ENCODE measurements around the gene SCIN. TPM values are rescaled to one million over a fixed set of nuclear protein-coding genes. Genes with fewer than 3 reads are reported as not detected.
"Not testable (repeated sequence)": the region's sequence is repeated elsewhere in the genome, so short reads cannot be mapped to it uniquely, and the experiment has no call there.

The SCIN gene
- total RNA-seq, 2 experiments from 2014 or later: not detected

GRCh38 chr7:12556139-12556792 lies 14.3 kb upstream of the SCIN start:
- H3K4me2 ChIP-seq (ENCODE audit: low read length); H3K4me1 ChIP-seq (ENCODE audit: insufficient read depth, low read length, poor library complexity, severe bottlenecking); H3K4me3 ChIP-seq (ENCODE audit: low read depth, low read length, poor library complexity, severe bottlenecking); DNase-seq (ENCODE audit: low spot score); POLR2A ChIA-PET; H3K9me2 ChIP-seq (ENCODE audit: insufficient read depth, low read length); H3K9me3 ChIP-seq (ENCODE audit: low read length); H3K27ac ChIP-seq (ENCODE audit: low read depth, low read length, poor library complexity, severe bottlenecking); H2AFZ ChIP-seq (ENCODE audit: low read length); H3K36me3 ChIP-seq (ENCODE audit: insufficient read depth, low read length); H3K79me2 ChIP-seq (ENCODE audit: insufficient read depth, low read depth, low read length); H4K20me1 ChIP-seq (ENCODE audit: insufficient read depth, low read length); BruUV-seq (replicated peaks); CTCF ChIA-PET (ENCODE audit: unreplicated experiment); intact Hi-C loops (cut with micrococcal nuclease; ENCODE audit: unreplicated experiment): not testable (repeated sequence)

GRCh38 chr7:12557282-12557681 lies 13.2 kb upstream of the SCIN start:
- no peaks in the 10 kb centered on the region for H3K79me2 ChIP-seq (ENCODE audit: insufficient read depth, low read depth, low read length)
- H3K4me3 ChIP-seq (ENCODE audit: low read depth, low read length, poor library complexity, severe bottlenecking): no peak overlapping the region
- H3K27ac ChIP-seq (ENCODE audit: low read depth, low read length, poor library complexity, severe bottlenecking): no peak overlapping the region
- intact Hi-C loops (cut with micrococcal nuclease; ENCODE audit: unreplicated experiment): no loop called here
- no peaks in the 10 kb centered on the region for H4K20me1 ChIP-seq (ENCODE audit: insufficient read depth, low read length)
- ChIA-PET POLR2A (no interaction called here), CTCF (ENCODE audit: unreplicated experiment) (no interaction called here)
- H3K9me3 ChIP-seq (ENCODE audit: low read length): no peaks in the 10 kb centered on the region
- no peaks in the 10 kb centered on the region for H3K9me2 ChIP-seq (ENCODE audit: insufficient read depth, low read length)
- TF ChIP-seq, protein P1, sequence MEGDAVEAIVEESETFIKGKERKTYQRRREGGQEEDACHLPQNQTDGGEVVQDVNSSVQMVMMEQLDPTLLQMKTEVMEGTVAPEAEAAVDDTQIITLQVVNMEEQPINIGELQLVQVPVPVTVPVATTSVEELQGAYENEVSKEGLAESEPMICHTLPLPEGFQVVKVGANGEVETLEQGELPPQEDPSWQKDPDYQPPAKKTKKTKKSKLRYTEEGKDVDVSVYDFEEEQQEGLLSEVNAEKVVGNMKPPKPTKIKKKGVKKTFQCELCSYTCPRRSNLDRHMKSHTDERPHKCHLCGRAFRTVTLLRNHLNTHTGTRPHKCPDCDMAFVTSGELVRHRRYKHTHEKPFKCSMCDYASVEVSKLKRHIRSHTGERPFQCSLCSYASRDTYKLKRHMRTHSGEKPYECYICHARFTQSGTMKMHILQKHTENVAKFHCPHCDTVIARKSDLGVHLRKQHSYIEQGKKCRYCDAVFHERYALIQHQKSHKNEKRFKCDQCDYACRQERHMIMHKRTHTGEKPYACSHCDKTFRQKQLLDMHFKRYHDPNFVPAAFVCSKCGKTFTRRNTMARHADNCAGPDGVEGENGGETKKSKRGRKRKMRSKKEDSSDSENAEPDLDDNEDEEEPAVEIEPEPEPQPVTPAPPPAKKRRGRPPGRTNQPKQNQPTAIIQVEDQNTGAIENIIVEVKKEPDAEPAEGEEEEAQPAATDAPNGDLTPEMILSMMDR (conservative IDR thresholded peaks at IDR 0.05; ENCODE audit: low read length): no peak
- TF ChIP-seq EZH2phosphoT487 (IDR thresholded peaks at IDR 0.05; ENCODE audit: borderline replicate concordance, low read depth, low read length): no peak
- DNase-seq (ENCODE audit: low spot score): no peak
- BruUV-seq (replicated peaks): no TSS peak
- no peak overlapping the region for H2AFZ ChIP-seq (ENCODE audit: low read length)
- H3K4me1 ChIP-seq (ENCODE audit: insufficient read depth, low read length, poor library complexity, severe bottlenecking): no peaks in the 10 kb centered on the region
- no peak overlapping the region for H3K4me2 ChIP-seq (ENCODE audit: low read length)
- no peaks in the 10 kb centered on the region for H3K36me3 ChIP-seq (ENCODE audit: insufficient read depth, low read length)

DNA sequence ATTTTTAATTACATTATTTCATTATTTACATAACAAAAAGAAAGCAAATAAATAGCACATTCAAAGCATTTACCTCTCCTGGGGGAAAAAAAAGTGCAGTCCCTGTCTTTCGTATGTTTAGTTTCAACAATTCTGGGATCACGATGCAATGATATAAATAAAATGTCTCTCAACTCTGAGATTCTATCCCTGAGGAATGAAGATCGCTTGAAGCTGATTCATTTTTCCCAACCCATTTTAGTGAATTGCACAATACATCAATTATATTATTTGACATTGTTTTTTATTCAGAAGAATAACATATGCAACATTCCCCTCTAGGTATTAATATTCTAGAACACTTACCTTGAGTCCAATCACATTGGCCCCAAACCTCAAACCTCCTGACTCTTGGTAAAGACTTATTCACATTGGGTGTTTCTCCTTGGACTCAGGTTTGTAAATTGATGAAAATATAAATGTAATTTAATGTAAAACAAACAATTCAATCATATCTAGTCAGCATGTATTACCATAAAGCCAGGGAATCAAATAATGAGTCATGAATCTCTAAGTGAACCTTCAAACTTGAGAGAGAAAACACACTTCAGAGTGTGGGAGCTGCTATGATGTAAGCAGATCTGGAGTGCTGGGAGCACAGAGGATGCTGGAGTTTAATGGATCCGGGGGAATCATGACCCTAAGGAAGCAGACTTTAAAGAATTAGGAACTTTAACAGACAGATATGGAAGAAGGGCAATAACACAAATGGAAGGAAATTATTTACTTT lies 5.3 kb upstream of the SCIN start:
- POLR2A ChIA-PET: interaction anchor here (0.8 kb wide), 1 partner anchor 8 kb away, joined by 3 read pairs; no protein-coding TSS in a partner anchor
- no peak for DNase-seq (ENCODE audit: low spot score)
- Histone ChIP-seq H4K20me1 (ENCODE audit: insufficient read depth, low read length) (no peaks in the 10 kb centered on the region), H3K4me3 (ENCODE audit: low read depth, low read length, poor library complexity, severe bottlenecking) (no peak overlapping the region), H3K4me2 (ENCODE audit: low read length) (no peak overlapping the region), H2AFZ (ENCODE audit: low read length) (no peak overlapping the region), H3K4me1 (ENCODE audit: insufficient read depth, low read length, poor library complexity, severe bottlenecking) (no peaks in the 10 kb centered on the region), H3K79me2 (ENCODE audit: insufficient read depth, low read depth, low read length) (no peaks in the 10 kb centered on the region), H3K9me2 (ENCODE audit: insufficient read depth, low read length) (no peaks in the 10 kb centered on the region), H3K9me3 (ENCODE audit: low read length) (no peaks in the 10 kb centered on the region), H3K36me3 (ENCODE audit: insufficient read depth, low read length) (no peaks in the 10 kb centered on the region), H3K27ac (ENCODE audit: low read depth, low read length, poor library complexity, severe bottlenecking) (no peak overlapping the region)
- CTCF ChIA-PET (ENCODE audit: unreplicated experiment): no interaction called here
- no TSS peak for BruUV-seq (replicated peaks)
- intact Hi-C loops (cut with micrococcal nuclease; ENCODE audit: unreplicated experiment): no loop called here
- no peak for TF ChIP-seq EZH2phosphoT487 (IDR thresholded peaks at IDR 0.05; ENCODE audit: borderline replicate concordance, low read depth, low read length)
- TF ChIP-seq, protein P1 (conservative IDR thresholded peaks at IDR 0.05; ENCODE audit: low read length): no peak
